ENCODE data around the gene MYOZ3. TPM values are rescaled to one million over a fixed set of nuclear protein-coding genes. Genes with fewer than 3 reads are reported as not detected.

MYOZ3 gene
- total and polyA plus RNA-seq, 10 of the 15 experiments (the other 5 are each of a cell fraction or from before 2014, with no cell fraction given) = 0.04 to 1.1 (median 0.10) TPM; not detected in 4

GRCh38 chr5:150649108-150650020, 11.7 kb upstream of the MYOZ3 start:
- no peak overlapping the region for H3K4me3 ChIP-seq
- no peaks in the 10 kb centered on the region for H3K36me3 ChIP-seq (ENCODE audit: control insufficient read depth in 2 of 2, insufficient read depth in 2 of 2, low read length in 1 of 2)
- CTCF ChIA-PET = interaction anchor here (0.7 to 1.6 kb wide), 2 partner anchors 83 to 90 kb away, joined by 3 to 5 read pairs; no protein-coding TSS in a partner anchor
- no peak overlapping the region for H2AFZ ChIP-seq (ENCODE audit: control insufficient read depth, low read depth, low read length)
- SMC1A ChIA-PET (ENCODE audit: uncharacterized antibody, unreplicated experiment) = no interaction called here
- H3K27me3 ChIP-seq (replicated peaks in 1 of 2; ENCODE audit: control insufficient read depth in 2 of 2, insufficient read depth in 2 of 2, low read length in 1 of 2) = no peaks in the 10 kb centered on the region
- H3K9me3 ChIP-seq (replicated peaks; ENCODE audit: control insufficient read depth, insufficient read depth, low read length) = no peaks in the 10 kb centered on the region
- no peaks in the 10 kb centered on the region for H3K79me2 ChIP-seq (ENCODE audit: control insufficient read depth, insufficient read depth, low read length)
- intact Hi-C loops (cut with micrococcal nuclease; ENCODE audit: unreplicated experiment) (loop anchor here (10.0 kb wide), 1 partner anchor 195 kb away; no protein-coding TSS in a partner anchor), in situ Hi-C loops (cut with MboI) (loop anchor here (5.0 to 10.0 kb wide), 2 partner anchors 87 to 195 kb away; no protein-coding TSS in a partner anchor)
- H3K9ac ChIP-seq (ENCODE audit: control insufficient read depth, insufficient read depth, low read length) = no peak overlapping the region
- RAD21 ChIA-PET (ENCODE audit: unreplicated experiment) = no interaction called here
- DNase-seq (ENCODE audit: low read depth, low spot score) (no peak), FAIRE-seq (no peak), ATAC-seq (no peak)
- POLR2A ChIA-PET = no interaction called here
- 0 out of 2 replicates have a peak, but pooled peaks cover 3% of the 10 kb centered on the region for H3K4me1 ChIP-seq (ENCODE audit: control insufficient read depth, insufficient read depth, low read length)
- no peak overlapping the region for H3K27ac ChIP-seq (ENCODE audit: control insufficient read depth, insufficient read depth)
- BruUV-seq (replicated peaks) = no TSS peak
- 88% methylated on average over 37 of the region's 46 CpGs for WGBS (ENCODE audit: insufficient coverage, insufficient replicate concordance, low lambda C conversion rate, missing lambda C conversion rate)
- TF ChIP-seq ETV6 (conservative IDR thresholded peaks at IDR 0.05 in 1 of 2, IDR thresholded peaks at IDR 0.05 in 1 of 2; ENCODE audit: borderline replicate concordance in 1 of 2, low read depth in 1 of 2) = no peak
- no peak for TF ChIP-seq EED (IDR thresholded peaks at IDR 0.05; ENCODE audit: low read depth)
- TF ChIP-seq MEF2A (IDR thresholded peaks at IDR 0.05; ENCODE audit: insufficient read depth, low read depth, low read length) = no peak
- no peak for TF ChIP-seq E2F4 (IDR thresholded peaks at IDR 0.05; ENCODE audit: low read depth, low read length)
- no peak for TF ChIP-seq ZSCAN29 (IDR thresholded peaks at IDR 0.05)
- TF ChIP-seq MLLT1 (IDR thresholded peaks at IDR 0.05) = no peak
- no peak for TF ChIP-seq ASH2L (IDR thresholded peaks at IDR 0.05; ENCODE audit: borderline replicate concordance, low read depth)
- H4K20me1 ChIP-seq (ENCODE audit: control insufficient read depth, insufficient read depth) = no peaks in the 10 kb centered on the region
- H3K4me2 ChIP-seq (ENCODE audit: control insufficient read depth, insufficient read depth) = no peak overlapping the region
